Ishikawa (cell line): Measurements from ENCODE around the gene HTRA2.

ENCODE experiments used
- EP300 ChIP-seq: IDR thresholded peaks from 2 replicates; pipeline ENCODE4 v1.6.1; 2012; ENCODE audit warnings: borderline replicate concordance
- MAX ChIP-seq: IDR thresholded peaks from 2 replicates; pipeline ENCODE4 v1.6.1; 2012
- REST ChIP-seq: IDR thresholded peaks from 2 replicates; pipeline ENCODE4 v1.6.1; 2012; ENCODE audit warnings: low read depth, mild to moderate bottlenecking
- USF1 ChIP-seq: IDR thresholded peaks from 2 replicates; pipeline ENCODE4 v1.6.1; 2012

GRCh38 chr2:74553892-74554819 lies 24.4 kb downstream of the HTRA2 start, which contains the start of the genes DOK1 and LOXL3:
- TF ChIP-seq MAX (peak; percentile 46; the same call in 1 of the 2 replicates), REST (no peak), USF1 (peak; percentile 61), EP300 (0 out of 2 replicates have a peak, but pooled peaks have one; percentile 10)
